HEK293 (cell line): ENCODE data around the gene PDE9A.
"Not testable (repeated sequence)": the region's sequence is repeated elsewhere in the genome, so short reads cannot be mapped to it uniquely, and the experiment has no call there.

Experiments
- ZNF174 ChIP-seq: fragments of 450-650 bp; formaldehyde crosslinking; IDR thresholded peaks from 2 replicates; pipeline ENCODE4 v1.5.0; 2017; ENCODE audit warnings: missing biosample characterization, mild to moderate bottlenecking, missing genetic modification characterization
- ZNF785 ChIP-seq: fragments of 450-650 bp; formaldehyde crosslinking; IDR thresholded peaks from 2 replicates; pipeline ENCODE4 v1.5.1; 2016; ENCODE audit warnings: missing biosample characterization, missing genetic modification characterization
- ZNF792 ChIP-seq: fragments of 450-650 bp; formaldehyde crosslinking; IDR thresholded peaks from 2 replicates; pipeline ENCODE4 v1.5.1; 2016; ENCODE audit warnings: missing biosample characterization, missing genetic modification characterization
- TF ChIP-seq, protein P1 (sequence below): fragments of 450-650 bp; formaldehyde crosslinking; IDR thresholded peaks from 2 replicates; pipeline ENCODE4 v1.5.1; 2016; ENCODE audit warnings: missing biosample characterization, missing genetic modification characterization
- TF ChIP-seq, protein P2 (sequence below): fragments of 450-650 bp; formaldehyde crosslinking; IDR thresholded peaks from 2 replicates; pipeline ENCODE4 v1.5.1; 2016; ENCODE audit warnings: missing biosample characterization, missing genetic modification characterization
- TF ChIP-seq, protein P3 (sequence below): fragments of 450-650 bp; formaldehyde crosslinking; IDR thresholded peaks from 2 replicates; pipeline ENCODE4 v1.5.1; 2016; ENCODE audit warnings: missing biosample characterization, missing genetic modification characterization

DNA sequence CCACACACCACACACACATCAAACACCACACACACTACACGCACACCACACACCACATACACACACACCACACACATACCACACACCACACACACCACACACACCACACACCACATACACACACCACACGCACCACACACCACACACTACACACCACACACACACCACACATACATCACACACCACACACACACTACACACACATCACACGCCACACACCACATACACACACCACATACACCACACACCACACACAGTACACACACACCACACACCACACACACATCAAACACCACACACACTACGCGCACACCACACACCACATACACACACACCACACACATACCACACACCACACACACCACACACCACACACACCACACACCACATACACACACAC, 38.0 kb upstream of the PDE9A start:
- not testable (repeated sequence) for TF ChIP-seq ZNF174 (tag by site-specific recombination); ZNF785; ZNF792 (tag by site-specific recombination)
- TF ChIP-seq, protein P1, sequence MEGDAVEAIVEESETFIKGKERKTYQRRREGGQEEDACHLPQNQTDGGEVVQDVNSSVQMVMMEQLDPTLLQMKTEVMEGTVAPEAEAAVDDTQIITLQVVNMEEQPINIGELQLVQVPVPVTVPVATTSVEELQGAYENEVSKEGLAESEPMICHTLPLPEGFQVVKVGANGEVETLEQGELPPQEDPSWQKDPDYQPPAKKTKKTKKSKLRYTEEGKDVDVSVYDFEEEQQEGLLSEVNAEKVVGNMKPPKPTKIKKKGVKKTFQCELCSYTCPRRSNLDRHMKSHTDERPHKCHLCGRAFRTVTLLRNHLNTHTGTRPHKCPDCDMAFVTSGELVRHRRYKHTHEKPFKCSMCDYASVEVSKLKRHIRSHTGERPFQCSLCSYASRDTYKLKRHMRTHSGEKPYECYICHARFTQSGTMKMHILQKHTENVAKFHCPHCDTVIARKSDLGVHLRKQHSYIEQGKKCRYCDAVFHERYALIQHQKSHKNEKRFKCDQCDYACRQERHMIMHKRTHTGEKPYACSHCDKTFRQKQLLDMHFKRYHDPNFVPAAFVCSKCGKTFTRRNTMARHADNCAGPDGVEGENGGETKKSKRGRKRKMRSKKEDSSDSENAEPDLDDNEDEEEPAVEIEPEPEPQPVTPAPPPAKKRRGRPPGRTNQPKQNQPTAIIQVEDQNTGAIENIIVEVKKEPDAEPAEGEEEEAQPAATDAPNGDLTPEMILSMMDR (tag by site-specific recombination), result not testable (repeated sequence)
- TF ChIP-seq, protein P2, sequence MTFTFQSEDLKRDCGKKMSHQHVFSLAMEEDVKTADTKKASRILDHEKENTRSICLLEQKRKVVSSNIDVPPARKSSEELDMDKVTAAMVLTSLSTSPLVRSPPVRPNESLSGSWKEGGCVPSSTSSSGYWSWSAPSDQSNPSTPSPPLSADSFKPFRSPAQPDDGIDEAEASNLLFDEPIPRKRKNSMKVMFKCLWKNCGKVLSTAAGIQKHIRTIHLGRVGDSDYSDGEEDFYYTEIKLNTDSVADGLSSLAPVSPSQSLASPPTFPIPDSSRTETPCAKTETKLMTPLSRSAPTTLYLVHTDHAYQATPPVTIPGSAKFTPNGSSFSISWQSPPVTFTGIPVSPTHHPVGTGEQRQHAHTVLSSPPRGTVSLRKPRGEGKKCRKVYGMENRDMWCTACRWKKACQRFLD (tag by site-specific recombination), result not testable (repeated sequence)
- TF ChIP-seq, protein P3, sequence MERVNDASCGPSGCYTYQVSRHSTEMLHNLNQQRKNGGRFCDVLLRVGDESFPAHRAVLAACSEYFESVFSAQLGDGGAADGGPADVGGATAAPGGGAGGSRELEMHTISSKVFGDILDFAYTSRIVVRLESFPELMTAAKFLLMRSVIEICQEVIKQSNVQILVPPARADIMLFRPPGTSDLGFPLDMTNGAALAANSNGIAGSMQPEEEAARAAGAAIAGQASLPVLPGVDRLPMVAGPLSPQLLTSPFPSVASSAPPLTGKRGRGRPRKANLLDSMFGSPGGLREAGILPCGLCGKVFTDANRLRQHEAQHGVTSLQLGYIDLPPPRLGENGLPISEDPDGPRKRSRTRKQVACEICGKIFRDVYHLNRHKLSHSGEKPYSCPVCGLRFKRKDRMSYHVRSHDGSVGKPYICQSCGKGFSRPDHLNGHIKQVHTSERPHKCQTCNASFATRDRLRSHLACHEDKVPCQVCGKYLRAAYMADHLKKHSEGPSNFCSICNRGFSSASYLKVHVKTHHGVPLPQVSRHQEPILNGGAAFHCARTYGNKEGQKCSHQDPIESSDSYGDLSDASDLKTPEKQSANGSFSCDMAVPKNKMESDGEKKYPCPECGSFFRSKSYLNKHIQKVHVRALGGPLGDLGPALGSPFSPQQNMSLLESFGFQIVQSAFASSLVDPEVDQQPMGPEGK (tag by site-specific recombination), result not testable (repeated sequence)
